Esophagus squamous epithelium (tissue), 4 donors: ENCODE measurements around the gene NDUFS5.
"Not testable (repeated sequence)": the region's sequence is repeated elsewhere in the genome, so short reads cannot be mapped to it uniquely, and the experiment has no call there.

ENCODE experiments used
- CTCF ChIP-seq, 6 experiments: fragments of 450-650 bp in 4 of 6; fragments of 200-600 bp in 2 of 6; sonication (generic) in 2 of 6; IDR thresholded peaks; one replicate each; pipeline ENCODE4 v1.5.1; 2016 to 2019; ENCODE audit warnings: antibody characterized with exemption in 6 of 6, mild to moderate bottlenecking in 4 of 6, moderate library complexity in 4 of 6
- POLR2A ChIP-seq, 4 donors: fragments of 450-650 bp; IDR thresholded peaks; one replicate each; pipeline ENCODE4 v1.6.1; 2017; ENCODE audit warnings: antibody characterized with exemption in 4 of 4, mild to moderate bottlenecking in 4 of 4, moderate library complexity in 3 of 4

DNA sequence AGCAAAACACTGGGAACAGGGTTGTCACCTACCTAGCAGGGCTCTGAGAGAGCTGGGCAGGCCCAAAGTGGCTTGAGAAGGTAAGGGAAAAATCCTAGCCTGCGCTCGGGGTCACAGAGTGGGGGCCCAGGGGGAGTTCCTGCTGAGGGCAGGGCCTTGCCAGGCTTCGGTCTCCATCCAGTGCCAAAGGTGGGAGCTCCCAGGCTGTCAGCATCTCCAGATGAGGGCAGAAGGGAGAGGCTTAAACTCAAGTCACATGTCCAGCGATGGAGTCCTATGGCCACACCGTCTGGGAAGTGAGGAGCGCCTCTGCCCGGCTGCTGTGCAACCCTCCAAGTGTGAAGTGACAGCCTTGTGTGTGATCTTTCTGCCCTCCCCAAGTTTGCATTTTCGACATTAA, 11.2 kb upstream of the NDUFS5 start:
- not testable (repeated sequence) for TF ChIP-seq CTCF, POLR2A (IDR thresholded peaks at IDR 0.05)
